GM18508 (cell line): ENCODE results near the gene KLK8.

Source experiments
- ATAC-seq: cut with Tn5 transposase; IDR thresholded peaks from one replicate; pipeline ENCODE4 v1.9.1; 2021; ENCODE audit warnings: moderate number of reproducible peaks; ENCODE audit not compliant: insufficient read depth, unreplicated experiment

Gene KLK8

DNA sequence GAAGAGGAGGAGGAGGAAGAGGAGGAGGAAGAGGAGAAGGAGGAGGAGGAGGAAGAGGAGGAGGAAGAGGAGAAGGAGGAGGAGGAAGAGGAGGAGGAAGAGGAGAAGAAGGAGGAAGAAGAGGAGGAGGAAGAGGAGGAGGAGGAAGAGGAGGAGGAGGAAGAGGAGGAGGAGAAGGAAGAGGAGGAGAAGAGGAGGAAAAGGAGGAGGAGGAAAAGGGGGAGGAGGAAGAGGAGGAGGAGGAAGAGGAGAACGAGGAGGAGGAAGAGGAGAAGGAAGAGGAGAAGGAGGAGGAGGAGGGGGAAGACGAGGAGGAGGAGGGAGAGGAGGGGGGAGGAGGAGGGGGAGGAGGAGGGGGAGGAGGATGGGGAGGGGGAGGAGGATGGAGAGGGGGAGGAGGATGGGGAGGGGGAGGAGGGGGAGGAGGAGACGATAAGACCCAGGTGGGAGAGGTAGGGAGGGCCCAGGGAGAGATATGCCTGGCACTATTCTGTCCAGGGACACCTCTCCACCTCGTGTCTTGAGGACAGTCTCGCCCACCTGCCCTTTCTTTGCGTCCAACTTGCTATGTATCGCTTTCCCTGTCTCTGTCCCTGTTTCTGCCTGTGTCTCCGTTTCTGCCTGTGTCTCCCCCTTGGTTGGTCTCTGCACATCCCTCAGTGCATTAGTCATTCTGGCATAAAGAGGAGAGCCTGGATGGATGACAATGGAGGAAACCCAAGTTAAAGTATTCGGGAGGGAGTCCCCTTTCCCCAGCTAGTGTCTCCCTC is 41.5 kb downstream of the KLK8 start:
- ATAC-seq = no peak

DNA sequence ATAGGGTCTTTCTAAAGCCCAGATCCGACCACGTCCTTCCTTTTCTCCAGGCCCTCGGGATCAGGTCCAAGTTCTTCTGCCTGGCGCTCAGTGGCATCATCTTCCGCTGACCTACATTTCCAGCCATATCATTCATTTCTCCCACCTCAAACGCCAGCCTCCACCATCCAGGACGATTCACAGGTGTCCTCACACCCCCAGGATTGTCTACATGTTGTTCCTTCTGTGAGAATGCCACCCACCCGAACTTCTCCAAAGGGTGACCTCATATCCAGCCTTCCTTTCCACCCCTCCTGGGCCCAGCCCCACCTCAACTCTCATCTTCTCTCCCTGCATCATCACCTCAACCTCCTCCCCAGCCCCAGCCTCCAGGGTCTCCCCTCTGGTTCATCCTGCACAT is 43.8 kb downstream of the KLK8 start:
- ATAC-seq = no peak

DNA sequence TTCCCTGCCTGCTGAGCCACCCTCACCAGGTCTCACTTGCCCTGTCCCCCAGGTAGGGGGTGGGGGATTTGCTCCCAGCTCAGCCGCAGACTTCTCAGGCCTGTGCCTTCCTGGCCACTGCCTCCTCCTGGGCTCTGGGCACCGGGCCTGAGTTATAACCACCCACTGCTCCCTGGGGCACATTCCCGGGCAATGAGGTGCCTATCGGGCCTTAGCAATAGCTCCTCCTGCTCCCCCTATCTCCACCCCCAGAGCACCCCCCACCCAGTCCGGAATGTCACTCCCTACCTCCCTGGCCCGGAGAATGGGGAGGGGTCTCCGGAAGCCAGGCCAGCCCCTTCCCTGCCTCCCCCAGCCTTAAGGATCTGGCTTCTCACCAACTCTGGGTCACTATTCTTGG is 48.5 kb downstream of the KLK8 start, which contains the start of gene KLK5:
TSS of gene KLK5 (minus strand) at position 129 of the 400 bp plus-strand sequence. CDS start 381 bp downstream, outside the sequence.
- no peak for ATAC-seq

DNA sequence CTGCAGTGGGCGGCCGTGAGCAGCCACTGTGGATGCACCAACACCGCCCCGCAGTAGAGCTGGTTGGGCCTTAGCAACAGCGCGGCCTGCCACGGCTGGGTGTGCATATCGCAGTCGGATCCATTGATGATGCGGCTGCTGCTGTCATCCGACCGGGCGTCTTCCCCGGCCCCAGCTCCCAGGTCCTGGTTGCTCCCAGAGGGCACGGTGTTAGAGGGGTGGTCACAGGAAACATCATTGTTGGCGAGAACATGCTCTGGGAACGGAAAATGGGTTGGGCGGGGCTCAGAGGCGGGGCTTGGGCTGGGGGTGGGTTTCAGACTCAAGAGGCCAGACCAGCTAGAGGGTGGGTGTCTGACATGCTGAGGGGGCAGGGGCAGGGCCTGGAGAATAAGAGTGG is 51.5 kb downstream of the KLK8 start:
- ATAC-seq = no peak

DNA sequence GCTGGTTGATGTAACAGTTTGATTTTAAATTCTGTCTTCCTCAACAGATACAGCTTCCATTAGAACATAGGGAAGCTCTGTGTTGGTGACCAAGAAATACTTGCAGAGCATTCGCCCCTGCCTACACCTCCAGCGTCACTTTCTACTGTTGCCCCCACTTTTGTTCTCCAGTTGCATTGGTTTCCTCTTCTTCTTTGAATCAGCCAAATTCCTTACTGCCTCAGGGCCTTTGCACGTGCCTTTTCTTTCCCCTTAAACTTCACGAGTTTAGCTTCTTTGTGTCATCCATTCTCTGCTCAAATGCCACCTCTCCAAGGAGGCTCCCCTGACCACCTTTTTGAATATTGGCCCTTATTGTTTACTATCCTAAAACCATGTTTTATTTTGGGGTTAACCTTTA is 54.3 kb downstream of the KLK8 start:
- ATAC-seq = no peak
